ENCODE measurements around the gene ITK.

ITK gene

DNA sequence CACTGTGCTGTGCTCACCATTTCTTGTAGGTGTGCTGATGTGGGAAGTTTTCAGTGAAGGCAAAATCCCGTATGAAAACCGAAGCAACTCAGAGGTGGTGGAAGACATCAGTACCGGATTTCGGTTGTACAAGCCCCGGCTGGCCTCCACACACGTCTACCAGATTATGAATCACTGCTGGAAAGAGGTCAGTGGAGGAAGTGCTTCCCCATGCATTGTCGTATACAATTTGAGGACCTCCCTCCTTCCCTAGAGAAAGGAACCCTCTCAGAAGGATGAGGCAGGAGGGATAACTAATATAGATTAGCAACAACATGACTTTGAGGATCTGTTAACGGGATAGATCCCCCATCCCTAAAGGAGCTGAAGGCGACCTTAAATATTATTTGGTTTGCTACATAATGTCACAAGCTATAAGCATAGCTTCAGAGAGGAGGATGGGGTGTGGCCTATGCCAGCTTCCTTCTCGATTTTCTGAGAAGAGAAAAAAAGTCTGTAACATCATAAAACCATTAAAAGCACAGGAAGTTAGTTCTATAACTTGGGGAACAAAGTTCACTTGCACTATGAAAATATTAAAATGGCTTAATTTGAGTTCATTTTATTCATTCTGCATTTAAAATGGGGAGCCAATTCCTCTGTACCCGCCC, 68.3 kb downstream of the ITK start:
- no peak for TF ChIP-seq TEAD4 (IDR thresholded peaks at IDR 0.05)
- TF ChIP-seq, protein P1, sequence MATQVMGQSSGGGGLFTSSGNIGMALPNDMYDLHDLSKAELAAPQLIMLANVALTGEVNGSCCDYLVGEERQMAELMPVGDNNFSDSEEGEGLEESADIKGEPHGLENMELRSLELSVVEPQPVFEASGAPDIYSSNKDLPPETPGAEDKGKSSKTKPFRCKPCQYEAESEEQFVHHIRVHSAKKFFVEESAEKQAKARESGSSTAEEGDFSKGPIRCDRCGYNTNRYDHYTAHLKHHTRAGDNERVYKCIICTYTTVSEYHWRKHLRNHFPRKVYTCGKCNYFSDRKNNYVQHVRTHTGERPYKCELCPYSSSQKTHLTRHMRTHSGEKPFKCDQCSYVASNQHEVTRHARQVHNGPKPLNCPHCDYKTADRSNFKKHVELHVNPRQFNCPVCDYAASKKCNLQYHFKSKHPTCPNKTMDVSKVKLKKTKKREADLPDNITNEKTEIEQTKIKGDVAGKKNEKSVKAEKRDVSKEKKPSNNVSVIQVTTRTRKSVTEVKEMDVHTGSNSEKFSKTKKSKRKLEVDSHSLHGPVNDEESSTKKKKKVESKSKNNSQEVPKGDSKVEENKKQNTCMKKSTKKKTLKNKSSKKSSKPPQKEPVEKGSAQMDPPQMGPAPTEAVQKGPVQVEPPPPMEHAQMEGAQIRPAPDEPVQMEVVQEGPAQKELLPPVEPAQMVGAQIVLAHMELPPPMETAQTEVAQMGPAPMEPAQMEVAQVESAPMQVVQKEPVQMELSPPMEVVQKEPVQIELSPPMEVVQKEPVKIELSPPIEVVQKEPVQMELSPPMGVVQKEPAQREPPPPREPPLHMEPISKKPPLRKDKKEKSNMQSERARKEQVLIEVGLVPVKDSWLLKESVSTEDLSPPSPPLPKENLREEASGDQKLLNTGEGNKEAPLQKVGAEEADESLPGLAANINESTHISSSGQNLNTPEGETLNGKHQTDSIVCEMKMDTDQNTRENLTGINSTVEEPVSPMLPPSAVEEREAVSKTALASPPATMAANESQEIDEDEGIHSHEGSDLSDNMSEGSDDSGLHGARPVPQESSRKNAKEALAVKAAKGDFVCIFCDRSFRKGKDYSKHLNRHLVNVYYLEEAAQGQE (IDR thresholded peaks at IDR 0.05; ENCODE audit: low read depth) = no peak

DNA sequence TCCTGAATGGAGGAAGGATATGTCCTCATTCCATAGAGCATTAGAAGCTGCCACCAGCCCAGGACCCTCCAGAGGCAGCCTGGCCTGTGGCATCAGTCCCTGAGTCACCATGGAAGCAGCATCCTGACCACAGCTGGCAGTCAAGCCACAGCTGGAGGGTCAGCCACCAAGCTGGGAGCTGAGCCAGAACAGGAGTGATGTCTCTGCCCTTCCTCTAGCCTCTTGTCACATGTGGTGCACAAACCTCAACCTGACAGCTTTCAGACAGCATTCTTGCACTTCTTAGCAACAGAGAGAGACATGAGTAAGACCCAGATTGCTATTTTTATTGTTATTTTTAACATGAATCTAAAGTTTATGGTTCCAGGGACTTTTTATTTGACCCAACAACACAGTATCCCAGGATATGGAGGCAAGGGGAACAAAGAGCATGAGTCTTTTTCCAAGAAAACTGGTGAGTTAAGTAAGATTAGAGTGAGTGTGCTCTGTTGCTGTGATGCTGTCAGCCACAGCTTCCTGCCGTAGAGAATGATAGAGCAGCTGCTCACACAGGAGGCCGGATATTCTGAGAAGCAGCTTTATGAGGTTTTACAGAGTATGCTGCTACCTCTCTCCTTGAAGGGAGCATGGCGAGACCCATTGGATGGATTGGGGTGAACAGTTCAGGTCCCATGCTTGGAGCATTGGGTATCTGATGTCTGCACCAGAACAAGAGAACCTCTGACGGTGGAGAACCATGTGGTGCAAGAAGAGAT, 72.2 kb downstream of the ITK start:
- TF ChIP-seq YY1 (IDR thresholded peaks at IDR 0.05; ENCODE audit: low read depth) (no peak), CEBPB (IDR thresholded peaks at IDR 0.05) (no peak), TCF12 (IDR thresholded peaks at IDR 0.05; ENCODE audit: low read depth) (no peak), ZBTB7A (IDR thresholded peaks at IDR 0.05; ENCODE audit: low read depth) (no peak)
- TF ChIP-seq, protein P2, sequence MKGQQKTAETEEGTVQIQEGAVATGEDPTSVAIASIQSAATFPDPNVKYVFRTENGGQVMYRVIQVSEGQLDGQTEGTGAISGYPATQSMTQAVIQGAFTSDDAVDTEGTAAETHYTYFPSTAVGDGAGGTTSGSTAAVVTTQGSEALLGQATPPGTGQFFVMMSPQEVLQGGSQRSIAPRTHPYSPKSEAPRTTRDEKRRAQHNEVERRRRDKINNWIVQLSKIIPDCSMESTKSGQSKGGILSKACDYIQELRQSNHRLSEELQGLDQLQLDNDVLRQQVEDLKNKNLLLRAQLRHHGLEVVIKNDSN (IDR thresholded peaks at IDR 0.05) = no peak

DNA sequence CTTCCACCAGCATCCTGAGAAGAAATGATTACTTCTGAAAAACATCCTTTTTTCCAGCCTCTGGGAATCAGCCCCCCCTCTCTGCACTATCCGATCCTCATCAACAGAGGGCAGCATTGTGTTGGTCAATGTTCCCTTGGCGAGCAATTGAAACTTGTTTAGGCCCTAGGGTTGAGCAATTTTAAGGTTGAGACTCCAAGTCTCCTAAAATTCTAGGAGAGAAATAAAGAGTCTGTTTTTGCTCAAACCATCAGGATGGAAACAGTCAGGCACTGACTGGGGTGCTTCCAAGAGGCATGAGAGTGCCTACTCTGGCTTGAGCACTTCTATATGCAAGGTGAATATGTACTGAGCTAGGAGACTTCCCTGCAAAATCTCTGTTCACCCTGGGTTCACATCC, 72.9 kb downstream of the ITK start:
- TF ChIP-seq YY1 (IDR thresholded peaks at IDR 0.05; ENCODE audit: low read depth) = no peak
- TF ChIP-seq, protein P1 (IDR thresholded peaks at IDR 0.05; ENCODE audit: low read depth) = no peak
- TF ChIP-seq, protein P2 (IDR thresholded peaks at IDR 0.05) = no peak
- peak; percentile 73 for TF ChIP-seq CEBPB (IDR thresholded peaks at IDR 0.05)
- TF ChIP-seq RAD21 (IDR thresholded peaks at IDR 0.05; ENCODE audit: low read depth) = peak; percentile 87

DNA sequence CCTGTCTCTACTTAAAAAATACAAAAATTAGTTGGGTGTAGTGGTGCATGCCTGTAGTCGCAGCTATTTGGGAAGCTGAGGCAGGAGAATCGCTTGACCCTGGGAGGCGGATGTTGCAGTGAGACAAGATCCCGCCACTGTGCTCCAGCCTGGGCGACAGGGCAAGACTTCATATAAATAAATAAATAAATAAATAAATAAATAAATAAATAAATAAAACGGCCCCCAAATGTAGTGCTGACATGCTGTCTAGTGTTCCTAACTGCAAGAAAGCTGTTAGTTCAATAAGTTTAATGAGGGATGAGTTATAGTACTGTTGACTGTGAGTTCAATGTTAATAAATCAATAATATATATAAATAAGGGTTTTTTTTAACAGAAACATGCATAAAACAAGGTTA, 77.8 kb downstream of the ITK start:
- no peak for TF ChIP-seq EP300 (IDR thresholded peaks at IDR 0.05; ENCODE audit: borderline replicate concordance)
- no peak for TF ChIP-seq FOXM1 (IDR thresholded peaks at IDR 0.05; ENCODE audit: borderline replicate concordance, low read depth)
- no peak for TF ChIP-seq YY1 (IDR thresholded peaks at IDR 0.05; ENCODE audit: low read depth)

DNA sequence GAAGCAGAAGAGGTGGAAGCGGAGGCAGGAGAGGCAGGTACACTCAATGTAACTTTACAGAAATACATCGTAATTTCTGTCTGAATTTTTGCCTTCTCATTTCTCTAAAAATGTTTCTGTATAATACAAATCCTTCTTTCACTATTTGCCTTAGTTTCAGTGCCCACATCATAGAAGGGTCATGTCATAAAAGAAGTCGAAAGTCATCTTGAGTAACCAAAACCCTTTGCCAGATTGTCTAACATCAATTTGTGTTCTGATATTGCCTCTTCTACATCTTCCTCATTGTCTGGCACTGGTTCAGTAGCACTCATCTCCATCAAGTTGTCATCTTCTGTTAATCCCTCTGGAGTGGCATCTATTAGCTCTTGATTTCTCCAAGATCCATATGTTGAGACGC, 79.1 kb downstream of the ITK start:
- TF ChIP-seq TCF12 (IDR thresholded peaks at IDR 0.05; ENCODE audit: low read depth) = no peak
- no peak for TF ChIP-seq YY1 (IDR thresholded peaks at IDR 0.05; ENCODE audit: low read depth)
- TF ChIP-seq ZBTB7A (IDR thresholded peaks at IDR 0.05; ENCODE audit: low read depth) = no peak
- no peak for TF ChIP-seq TEAD4 (IDR thresholded peaks at IDR 0.05)
- no peak for TF ChIP-seq RAD21 (IDR thresholded peaks at IDR 0.05; ENCODE audit: low read depth)
- TF ChIP-seq CEBPB (IDR thresholded peaks at IDR 0.05) = no peak
- TF ChIP-seq, protein P3, sequence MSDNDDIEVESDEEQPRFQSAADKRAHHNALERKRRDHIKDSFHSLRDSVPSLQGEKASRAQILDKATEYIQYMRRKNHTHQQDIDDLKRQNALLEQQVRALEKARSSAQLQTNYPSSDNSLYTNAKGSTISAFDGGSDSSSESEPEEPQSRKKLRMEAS (IDR thresholded peaks at IDR 0.05) = no peak
- no peak for TF ChIP-seq EGR1 (IDR thresholded peaks at IDR 0.05)
- TF ChIP-seq EP300 (IDR thresholded peaks at IDR 0.05; ENCODE audit: borderline replicate concordance) = no peak
- TF ChIP-seq FOXM1 (IDR thresholded peaks at IDR 0.05; ENCODE audit: borderline replicate concordance, low read depth) = no peak
- TF ChIP-seq, protein P1 (IDR thresholded peaks at IDR 0.05; ENCODE audit: low read depth) = no peak
- no peak for TF ChIP-seq TAF1 (IDR thresholded peaks at IDR 0.05; ENCODE audit: low read depth)
- no peak for TF ChIP-seq CREB1 (IDR thresholded peaks at IDR 0.05; ENCODE audit: low read depth)
- TF ChIP-seq, protein P2 (IDR thresholded peaks at IDR 0.05) = no peak
- TF ChIP-seq NFIC (IDR thresholded peaks at IDR 0.05) = no peak

All from Ishikawa (cell line).